GM23248 (cell line): ENCODE results near the gene DNAJB8. TPM values are rescaled to one million over a fixed set of nuclear protein-coding genes. Genes with fewer than 3 reads are reported as not detected.

Experiments used
- DNase-seq: peaks from one replicate; pipeline ENCODE4 v3.0.0-alpha.2; 2015
- H2AFZ ChIP-seq: fragments of 200-600 bp; sonication (generic); 2 replicates; pipeline ENCODE4 v1.6.1; 2016; ENCODE audit warnings: antibody characterized with exemption
- H3F3A ChIP-seq: fragments of 200-600 bp; sonication (generic); 2 replicates; pipeline ENCODE4 v1.6.1; 2016; ENCODE audit warnings: mild to moderate bottlenecking, antibody characterized with exemption, mixed run types; ENCODE audit not compliant: insufficient read depth
- H3K27ac ChIP-seq: fragments of 200-600 bp; sonication (generic); 2 replicates; pipeline ENCODE4 v1.5.1; 2016; ENCODE audit warnings: mild to moderate bottlenecking
- H3K27me3 ChIP-seq: fragments of 200-600 bp; sonication (generic); replicated peaks from 2 replicates; pipeline ENCODE4 v1.6.1; 2016; ENCODE audit warnings: mild to moderate bottlenecking; ENCODE audit not compliant: insufficient read depth
- H3K36me3 ChIP-seq: fragments of 200-600 bp; sonication (generic); 2 replicates; pipeline ENCODE4 v1.6.1; 2016; ENCODE audit warnings: low read depth, mild to moderate bottlenecking
- H3K4me1 ChIP-seq: fragments of 200-600 bp; sonication (generic); 2 replicates; pipeline ENCODE4 v1.6.1; 2016; ENCODE audit warnings: mild to moderate bottlenecking; ENCODE audit not compliant: insufficient read depth
- H3K4me2 ChIP-seq: fragments of 200-600 bp; sonication (generic); one replicate; pipeline ENCODE4 v1.6.1; 2016; ENCODE audit warnings: mild to moderate bottlenecking; ENCODE audit not compliant: unreplicated experiment
- H3K4me3 ChIP-seq: fragments of 200-600 bp; sonication (generic); 2 replicates; pipeline ENCODE4 v1.5.1; 2016; ENCODE audit warnings: mild to moderate bottlenecking
- H3K79me2 ChIP-seq: fragments of 200-600 bp; sonication (generic); 2 replicates; pipeline ENCODE4 v1.6.1; 2016; ENCODE audit warnings: mild to moderate bottlenecking; ENCODE audit not compliant: insufficient read depth
- H3K9ac ChIP-seq: fragments of 200-600 bp; sonication (generic); 2 replicates; pipeline ENCODE4 v1.6.1; 2016; ENCODE audit warnings: mild to moderate bottlenecking
- H3K9me2 ChIP-seq: fragments of 200-600 bp; sonication (generic); 2 replicates; pipeline ENCODE4 v1.6.1; 2016; ENCODE audit warnings: mixed run types, mild to moderate bottlenecking, moderate library complexity; ENCODE audit not compliant: insufficient read depth
- H3K9me3 ChIP-seq: fragments of 200-600 bp; sonication (generic); one replicate; pipeline ENCODE4 v1.6.1; 2017; ENCODE audit warnings: low read depth
- H4K20me1 ChIP-seq: fragments of 200-600 bp; sonication (generic); 2 replicates; pipeline ENCODE4 v1.6.0; 2016; ENCODE audit not compliant: insufficient read depth
- EZH2 ChIP-seq: fragments of 200-600 bp; sonication (generic); IDR thresholded peaks from 2 replicates; pipeline ENCODE4 v1.6.1; 2018; ENCODE audit warnings: antibody characterized with exemption, mild to moderate bottlenecking; ENCODE audit not compliant: insufficient read depth, poor library complexity, severe bottlenecking
- EZH2phosphoT487 ChIP-seq: fragments of 200-600 bp; sonication (generic); IDR thresholded peaks from 2 replicates; pipeline ENCODE4 v1.6.1; 2018; ENCODE audit warnings: antibody characterized with exemption, moderate library complexity, mild to moderate bottlenecking, low read depth; ENCODE audit not compliant: insufficient read depth
- WGBS, 2 experiments: methylation state at CpG; one replicate each; pipeline ENCODE4 v1.1.6; 2015 to 2017; ENCODE audit warnings: low lambda C conversion rate in 2 of 2, low coverage in 1 of 2; ENCODE audit errors: missing lambda C conversion rate in 2 of 2; 5-methylcytosine and 5-hydroxymethylcytosine counted together
- in situ Hi-C: fragments of 300-500 bp; cut with MboI; formaldehyde crosslinking; loops from 2 replicates; pipeline ENCODE4 v1.15.0; 2020
- polyA plus RNA-seq: library from polyadenylated mRNA; unstranded; fragments of >200 nt; fragmentation: Nextera tagmentation; extraction: Ambion mirVana; gene quantifications from 2 replicates; pipeline ENCODE4 v1.2.1, GENCODE V29; 2016
- total RNA-seq: library from RNA; depleted of rRNA; stranded (reverse); fragments of >200 nt; shearing (Covaris generic); gene quantifications from 2 replicates; pipeline ENCODE4 v1.2.3, GENCODE V29; 2014

Gene DNAJB8
- total and polyA plus RNA-seq, 2 experiments from 2014 or later, result not detected

- in situ Hi-C loops, result no loop called here
- Histone ChIP-seq H3K9me3 (no peaks in the 10 kb centered on the region), H3K4me3 (peak overlapping the region; percentile 90), H2AFZ (peak overlapping the region; percentile 41; the same call in 1 of the 2 replicates), H3K36me3 (peaks cover 13% of the 10 kb centered on the region; the same call in 1 of the 2 replicates), H4K20me1 (no peaks in the 10 kb centered on the region), H3K4me1 (peaks cover 43% of the 10 kb centered on the region), H3K27ac (peak overlapping the region; percentile 71), H3F3A (peaks cover 27% of the 10 kb centered on the region; the same call in 1 of the 2 replicates), H3K9ac (peak overlapping the region; percentile 94), H3K27me3 (no peaks in the 10 kb centered on the region), H3K4me2 (peak overlapping the region; percentile 85), H3K9me2 (no peaks in the 10 kb centered on the region), H3K79me2 (peaks cover 54% of the 10 kb centered on the region)
- DNase-seq, result peak; percentile 46
- 22 to 23% methylated on average over 25 to 26 of the region's 26 CpGs for WGBS, 2 experiments
- no peak for TF ChIP-seq EZH2phosphoT487
- no peak for TF ChIP-seq EZH2
Observed at GRCh38 chr3:128483657-128484403, 17.1 kb upstream of the DNAJB8 start.

GRCh38 chr3:128482666-128483656 lies 16.3 kb upstream of the DNAJB8 start:
- H3K9me3 ChIP-seq, result no peaks in the 10 kb centered on the region
- peaks cover 13% of the 10 kb centered on the region; the same call in 1 of the 2 replicates for H3K36me3 ChIP-seq
- in situ Hi-C loops, result no loop called here
- peak overlapping the region; percentile 41; the same call in 1 of the 2 replicates for H2AFZ ChIP-seq
- peak overlapping the region; percentile 71 for H3K27ac ChIP-seq
- H3K4me2 ChIP-seq, result peak overlapping the region; percentile 85
- no peak for TF ChIP-seq EZH2
- TF ChIP-seq EZH2phosphoT487, result no peak
- H4K20me1 ChIP-seq, result no peaks in the 10 kb centered on the region
- H3K27me3 ChIP-seq, result no peaks in the 10 kb centered on the region
- H3K79me2 ChIP-seq, result peaks cover 47% of the 10 kb centered on the region
- peak; percentile 93 for DNase-seq
- H3K9ac ChIP-seq, result peak overlapping the region; percentile 94
- H3F3A ChIP-seq, result peaks cover 27% of the 10 kb centered on the region; the same call in 1 of the 2 replicates
- peaks cover 43% of the 10 kb centered on the region for H3K4me1 ChIP-seq
- H3K4me3 ChIP-seq, result peak overlapping the region; percentile 90
- H3K9me2 ChIP-seq, result no peaks in the 10 kb centered on the region
- 6 to 11% methylated on average over 29 to 33 of the region's 33 CpGs for WGBS, 2 experiments

GRCh38 chr3:128482175-128482574 lies 15.5 kb upstream of the DNAJB8 start:
- no peaks in the 10 kb centered on the region for H3K27me3 ChIP-seq
- H3K9me3 ChIP-seq, result no peaks in the 10 kb centered on the region
- H3K4me1 ChIP-seq, result peaks cover 43% of the 10 kb centered on the region
- peak overlapping the region; percentile 53 for H3K9ac ChIP-seq
- WGBS, 2 experiments, result 28 to 41% methylated on average over 11 of the region's 11 CpGs
- peak; percentile 77 for DNase-seq
- no peaks in the 10 kb centered on the region for H3K9me2 ChIP-seq
- H3F3A ChIP-seq, result peaks cover 27% of the 10 kb centered on the region; the same call in 1 of the 2 replicates
- no peaks in the 10 kb centered on the region for H4K20me1 ChIP-seq
- TF ChIP-seq EZH2phosphoT487 (no peak), EZH2 (no peak)
- peak overlapping the region; percentile 71 for H3K27ac ChIP-seq
- peaks cover 39% of the 10 kb centered on the region for H3K79me2 ChIP-seq
- H3K4me2 ChIP-seq, result peak overlapping the region; percentile 85
- peaks cover 13% of the 10 kb centered on the region; the same call in 1 of the 2 replicates for H3K36me3 ChIP-seq
- H3K4me3 ChIP-seq, result peak overlapping the region; percentile 90; the same call in 1 of the 2 replicates
- in situ Hi-C loops, result no loop called here
- no peak overlapping the region for H2AFZ ChIP-seq

GRCh38 chr3:128481438-128481942 lies 14.8 kb upstream of the DNAJB8 start:
- TF ChIP-seq EZH2, result no peak
- TF ChIP-seq EZH2phosphoT487, result no peak
- Histone ChIP-seq H3K27me3 (no peaks in the 10 kb centered on the region), H3K36me3 (peaks cover 13% of the 10 kb centered on the region; the same call in 1 of the 2 replicates), H3K9me2 (no peaks in the 10 kb centered on the region), H3K9me3 (no peaks in the 10 kb centered on the region), H3K4me1 (peaks cover 43% of the 10 kb centered on the region), H3K4me2 (peak overlapping the region; percentile 85), H3K9ac (no peak overlapping the region), H3K27ac (no peak overlapping the region), H3K79me2 (peaks cover 32% of the 10 kb centered on the region), H4K20me1 (no peaks in the 10 kb centered on the region), H2AFZ (no peak overlapping the region), H3K4me3 (no peak overlapping the region), H3F3A (peaks cover 27% of the 10 kb centered on the region; the same call in 1 of the 2 replicates)
- WGBS, 2 experiments, result 42 to 49% methylated on average over 11 to 19 of the region's 19 CpGs
- in situ Hi-C loops, result no loop called here
- peak; percentile 46 for DNase-seq
